HepG2 (cell line): ENCODE data around the gene SPATA25. TPM values are rescaled to one million over a fixed set of nuclear protein-coding genes. Genes with fewer than 3 reads are reported as not detected.

Source experiments
- AGO1 ChIP-seq: fragments of 200-400 bp; formaldehyde crosslinking; IDR thresholded peaks from 2 replicates; pipeline ENCODE4 v1.6.1; 2017; ENCODE audit warnings: mild to moderate bottlenecking, low read depth, low read length, moderate library complexity; ENCODE audit not compliant: poor library complexity, severe bottlenecking
- CREM ChIP-seq, 2 experiments: sonication (generic) in 1 of 2; formaldehyde crosslinking in 1 of 2; IDR thresholded peaks; 2 replicates each; pipeline versions ENCODE4 v1.4.0 to v1.6.1; 2016 to 2020; ENCODE audit warnings: antibody characterized with exemption in 1 of 2, mild to moderate bottlenecking in 1 of 2, missing genetic modification reagents in 1 of 2
- FIP1L1 ChIP-seq: fragments of 200-400 bp; formaldehyde crosslinking; IDR thresholded peaks from 2 replicates; pipeline ENCODE4 v1.6.1; 2018; ENCODE audit warnings: low read depth, mild to moderate bottlenecking, low read length, moderate library complexity, borderline replicate concordance; ENCODE audit not compliant: insufficient read depth
- HDAC2 ChIP-seq: sonication (generic); formaldehyde crosslinking; IDR thresholded peaks from 2 replicates; pipeline ENCODE4 v1.4.0; 2020; ENCODE audit warnings: missing genetic modification reagents
- HNF4A ChIP-seq: sonication (generic); formaldehyde crosslinking; IDR thresholded peaks from 2 replicates; pipeline ENCODE4 v1.4.0; 2020; ENCODE audit warnings: missing genetic modification reagents
- HNRNPLL ChIP-seq: fragments of 200-400 bp; formaldehyde crosslinking; IDR thresholded peaks from 2 replicates; pipeline ENCODE4 v1.6.1; 2017; ENCODE audit warnings: mild to moderate bottlenecking, low read depth, low read length; ENCODE audit not compliant: poor library complexity, severe bottlenecking
- NPAS2 ChIP-seq: sonication (generic); formaldehyde crosslinking; IDR thresholded peaks from 2 replicates; pipeline ENCODE4 v1.8.0; 2022; ENCODE audit warnings: mild to moderate bottlenecking, missing genetic modification reagents, borderline replicate concordance
- SMC3 ChIP-seq: IDR thresholded peaks from 2 replicates; pipeline ENCODE4 v1.6.1; 2011; ENCODE audit warnings: low read length, improper control_type of control experiment
- SOX6 ChIP-seq, 2 experiments: fragments of 450-650 bp in 1 of 2; sonication (generic) in 1 of 2; formaldehyde crosslinking in 1 of 2; IDR thresholded peaks; 2 replicates each; pipeline versions ENCODE4 v1.4.0 to v1.6.1; 2017 to 2020; ENCODE audit warnings: antibody characterized with exemption in 1 of 2, mild to moderate bottlenecking in 1 of 2, missing genetic modification reagents in 1 of 2
- SP2 ChIP-seq: sonication (generic); formaldehyde crosslinking; IDR thresholded peaks from 2 replicates; pipeline ENCODE4 v1.5.1; 2020; ENCODE audit warnings: mild to moderate bottlenecking, missing genetic modification reagents
- TEAD3 ChIP-seq: optimal IDR thresholded peaks from 2 replicates; pipeline ENCODE3; 2016; ENCODE audit warnings: borderline replicate concordance
- ZNF251 ChIP-seq: sonication (generic); formaldehyde crosslinking; IDR thresholded peaks from 2 replicates; pipeline ENCODE4 v1.9.0; 2021; ENCODE audit warnings: mild to moderate bottlenecking, missing genetic modification reagents
- ZNF296 ChIP-seq: sonication (generic); formaldehyde crosslinking; conservative IDR thresholded peaks from 2 replicates; pipeline ENCODE4 v1.5.0; 2020; ENCODE audit warnings: mild to moderate bottlenecking, missing genetic modification reagents
- ZNF577 ChIP-seq: sonication (generic); formaldehyde crosslinking; IDR thresholded peaks from 2 replicates; pipeline ENCODE4 v1.4.0; 2020; ENCODE audit warnings: mild to moderate bottlenecking, low read depth, missing genetic modification reagents, borderline replicate concordance
- ZNF780A ChIP-seq: sonication (generic); formaldehyde crosslinking; IDR thresholded peaks from 2 replicates; pipeline ENCODE4 v1.8.0; 2022; ENCODE audit warnings: mild to moderate bottlenecking, missing genetic modification reagents, moderate library complexity
- ZSCAN31 ChIP-seq: sonication (generic); formaldehyde crosslinking; IDR thresholded peaks from 2 replicates; pipeline ENCODE4 v1.5.0; 2020; ENCODE audit warnings: low read depth, mild to moderate bottlenecking, missing genetic modification reagents
- polyA plus RNA-seq, 8 experiments: library from polyadenylated mRNA; depleted of rRNA in 3 of 8; stranded (reverse) in 7 of 8; unstranded in 1 of 8; fragments of >200 nt; fragmentation: Illumina TruSeq in 4 of 8; extraction: Trizol in 4 of 8; gene quantifications; 2 replicates each; pipeline versions ENCODE4 v1.2.1 to v1.2.3, GENCODE V29; 2011 to 2016; ENCODE audit warnings: low read depth in 4 of 8, missing spikeins in 1 of 8, mixed read lengths in 1 of 8; ENCODE audit not compliant: insufficient read depth in 1 of 8
- total RNA-seq, 5 experiments: library from RNA; depleted of rRNA; stranded (reverse); fragments of >200 nt; fragmentation: Illumina TruSeq; extraction: Trizol; gene quantifications; 2 replicates each; pipeline ENCODE4 v1.2.3, GENCODE V29; 2016; ENCODE audit warnings: low read depth in 1 of 5
- TF ChIP-seq, protein P1 (sequence below): sonication (generic); formaldehyde crosslinking; IDR thresholded peaks from 2 replicates; pipeline ENCODE4 v1.5.0; 2020; ENCODE audit warnings: mild to moderate bottlenecking, missing genetic modification reagents, borderline replicate concordance
- TF ChIP-seq, protein P2 (sequence below): sonication (generic); formaldehyde crosslinking; IDR thresholded peaks from 2 replicates; pipeline ENCODE4 v1.4.0; 2020; ENCODE audit warnings: missing genetic modification reagents; ENCODE audit errors: not compliant biosample characterization
- TF ChIP-seq, protein P3 (sequence below): sonication (generic); formaldehyde crosslinking; IDR thresholded peaks from 2 replicates; pipeline ENCODE4 v1.5.1; 2020; ENCODE audit warnings: missing genetic modification reagents, mild to moderate bottlenecking, borderline replicate concordance
- TF ChIP-seq, protein P4 (sequence below), 2 experiments: sonication (generic) in 1 of 2; formaldehyde crosslinking in 1 of 2; IDR thresholded peaks; 2 replicates each; pipeline versions ENCODE4 v1.4.0 to v1.6.1; 2018 to 2020; ENCODE audit warnings: missing genetic modification reagents in 2 of 2, borderline replicate concordance in 1 of 2, low read depth in 1 of 2, mild to moderate bottlenecking in 1 of 2, missing biosample characterization in 1 of 2

The SPATA25 gene
- total and polyA plus RNA-seq, 2 of the 13 experiments (the other 11 are each of a cell fraction or from before 2014, with no cell fraction given) = 4.8 to 7.6 TPM

DNA sequence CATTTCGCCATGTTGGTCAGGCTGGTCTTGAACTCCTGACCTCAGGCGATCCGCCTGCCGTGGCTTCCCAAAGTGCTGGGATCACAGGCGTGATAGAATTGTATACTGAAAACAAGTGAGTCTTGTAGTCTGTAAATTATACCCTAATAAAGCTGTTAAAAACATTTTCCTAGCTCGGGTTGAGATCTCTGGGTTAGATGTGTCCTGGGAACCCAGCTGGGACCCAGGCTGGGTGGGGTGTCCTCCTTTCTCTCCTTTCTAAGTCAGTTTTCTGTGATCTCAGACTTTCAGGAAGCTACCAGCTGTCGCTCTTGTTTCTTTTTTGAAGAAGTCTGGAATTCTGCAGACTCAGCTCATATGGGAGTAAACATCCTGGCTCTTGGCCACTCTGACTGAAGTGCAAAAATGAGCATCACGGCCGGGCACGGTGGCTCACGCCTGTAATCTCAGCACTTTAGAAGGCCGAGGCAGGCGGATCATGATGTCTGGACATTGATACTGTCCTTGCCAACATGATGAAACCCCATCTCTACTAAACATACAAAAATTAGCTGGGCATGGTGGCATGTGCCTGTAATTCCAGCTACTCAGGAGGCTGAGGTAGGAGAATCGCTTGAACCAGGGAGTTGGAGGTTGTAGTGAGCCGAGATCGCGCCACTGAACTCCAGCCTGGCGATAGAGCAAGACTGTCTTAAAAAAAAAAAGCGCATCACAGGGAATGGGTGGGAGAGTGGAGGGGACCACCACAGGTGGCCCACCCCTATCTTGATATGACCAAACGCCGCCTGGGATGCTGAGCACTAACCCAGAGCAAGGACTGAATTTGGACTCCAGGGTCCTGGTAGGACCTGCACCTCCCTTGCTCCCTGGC is 37.2 kb upstream of the SPATA25 start (continued):
- TF ChIP-seq SOX6 (IDR thresholded peaks at IDR 0.05) (no peak), SOX6 (CRISPR knock-in tag; IDR thresholded peaks at IDR 0.05) (peak; percentile 47), NPAS2 (CRISPR knock-in tag) (no peak), HDAC2 (CRISPR knock-in tag) (no peak; the same call in 1 of the 2 replicates), AGO1 (no peak), ZNF577 (CRISPR knock-in tag) (no peak), TEAD3 (CRISPR knock-in tag) (peak; percentile 68), ZNF780A (CRISPR knock-in tag) (no peak), ZSCAN31 (CRISPR knock-in tag) (no peak), HNF4A (peak; percentile 24; the same call in 1 of the 2 replicates), SMC3 (no peak), HNRNPLL (no peak), CREM (IDR thresholded peaks at IDR 0.05) (no peak), CREM (CRISPR knock-in tag; IDR thresholded peaks at IDR 0.05) (no peak), ZNF296 (CRISPR knock-in tag) (no peak), SP2 (CRISPR knock-in tag) (no peak), ZNF251 (no peak), FIP1L1 (no peak)
- TF ChIP-seq, protein P1, sequence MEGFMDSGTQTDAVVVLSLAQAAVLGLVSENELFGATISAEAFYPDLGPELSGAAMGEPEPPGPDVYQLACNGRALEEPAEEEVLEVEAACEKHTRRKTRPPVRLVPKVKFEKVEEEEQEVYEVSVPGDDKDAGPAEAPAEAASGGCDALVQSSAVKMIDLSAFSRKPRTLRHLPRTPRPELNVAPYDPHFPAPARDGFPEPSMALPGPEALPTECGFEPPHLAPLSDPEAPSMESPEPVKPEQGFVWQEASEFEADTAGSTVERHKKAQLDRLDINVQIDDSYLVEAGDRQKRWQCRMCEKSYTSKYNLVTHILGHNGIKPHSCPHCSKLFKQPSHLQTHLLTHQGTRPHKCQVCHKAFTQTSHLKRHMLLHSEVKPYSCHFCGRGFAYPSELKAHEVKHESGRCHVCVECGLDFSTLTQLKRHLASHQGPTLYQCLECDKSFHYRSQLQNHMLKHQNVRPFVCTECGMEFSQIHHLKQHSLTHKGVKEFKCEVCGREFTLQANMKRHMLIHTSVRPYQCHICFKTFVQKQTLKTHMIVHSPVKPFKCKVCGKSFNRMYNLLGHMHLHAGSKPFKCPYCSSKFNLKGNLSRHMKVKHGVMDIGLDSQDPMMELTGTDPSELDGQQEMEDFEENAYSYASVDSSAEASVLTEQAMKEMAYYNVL (CRISPR knock-in tag) = peak; percentile 37; the same call in 1 of the 2 replicates
- TF ChIP-seq, protein P2, sequence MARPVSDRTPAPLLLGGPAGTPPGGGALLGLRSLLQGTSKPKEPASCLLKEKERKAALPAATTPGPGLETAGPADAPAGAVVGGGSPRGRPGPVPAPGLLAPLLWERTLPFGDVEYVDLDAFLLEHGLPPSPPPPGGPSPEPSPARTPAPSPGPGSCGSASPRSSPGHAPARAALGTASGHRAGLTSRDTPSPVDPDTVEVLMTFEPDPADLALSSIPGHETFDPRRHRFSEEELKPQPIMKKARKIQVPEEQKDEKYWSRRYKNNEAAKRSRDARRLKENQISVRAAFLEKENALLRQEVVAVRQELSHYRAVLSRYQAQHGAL (CRISPR knock-in tag) = no peak
- TF ChIP-seq, protein P3, sequence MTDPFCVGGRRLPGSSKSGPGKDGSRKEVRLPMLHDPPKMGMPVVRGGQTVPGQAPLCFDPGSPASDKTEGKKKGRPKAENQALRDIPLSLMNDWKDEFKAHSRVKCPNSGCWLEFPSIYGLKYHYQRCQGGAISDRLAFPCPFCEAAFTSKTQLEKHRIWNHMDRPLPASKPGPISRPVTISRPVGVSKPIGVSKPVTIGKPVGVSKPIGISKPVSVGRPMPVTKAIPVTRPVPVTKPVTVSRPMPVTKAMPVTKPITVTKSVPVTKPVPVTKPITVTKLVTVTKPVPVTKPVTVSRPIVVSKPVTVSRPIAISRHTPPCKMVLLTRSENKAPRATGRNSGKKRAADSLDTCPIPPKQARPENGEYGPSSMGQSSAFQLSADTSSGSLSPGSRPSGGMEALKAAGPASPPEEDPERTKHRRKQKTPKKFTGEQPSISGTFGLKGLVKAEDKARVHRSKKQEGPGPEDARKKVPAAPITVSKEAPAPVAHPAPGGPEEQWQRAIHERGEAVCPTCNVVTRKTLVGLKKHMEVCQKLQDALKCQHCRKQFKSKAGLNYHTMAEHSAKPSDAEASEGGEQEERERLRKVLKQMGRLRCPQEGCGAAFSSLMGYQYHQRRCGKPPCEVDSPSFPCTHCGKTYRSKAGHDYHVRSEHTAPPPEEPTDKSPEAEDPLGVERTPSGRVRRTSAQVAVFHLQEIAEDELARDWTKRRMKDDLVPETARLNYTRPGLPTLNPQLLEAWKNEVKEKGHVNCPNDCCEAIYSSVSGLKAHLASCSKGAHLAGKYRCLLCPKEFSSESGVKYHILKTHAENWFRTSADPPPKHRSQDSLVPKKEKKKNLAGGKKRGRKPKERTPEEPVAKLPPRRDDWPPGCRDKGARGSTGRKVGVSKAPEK (CRISPR knock-in tag) = no peak
- TF ChIP-seq, protein P4, sequence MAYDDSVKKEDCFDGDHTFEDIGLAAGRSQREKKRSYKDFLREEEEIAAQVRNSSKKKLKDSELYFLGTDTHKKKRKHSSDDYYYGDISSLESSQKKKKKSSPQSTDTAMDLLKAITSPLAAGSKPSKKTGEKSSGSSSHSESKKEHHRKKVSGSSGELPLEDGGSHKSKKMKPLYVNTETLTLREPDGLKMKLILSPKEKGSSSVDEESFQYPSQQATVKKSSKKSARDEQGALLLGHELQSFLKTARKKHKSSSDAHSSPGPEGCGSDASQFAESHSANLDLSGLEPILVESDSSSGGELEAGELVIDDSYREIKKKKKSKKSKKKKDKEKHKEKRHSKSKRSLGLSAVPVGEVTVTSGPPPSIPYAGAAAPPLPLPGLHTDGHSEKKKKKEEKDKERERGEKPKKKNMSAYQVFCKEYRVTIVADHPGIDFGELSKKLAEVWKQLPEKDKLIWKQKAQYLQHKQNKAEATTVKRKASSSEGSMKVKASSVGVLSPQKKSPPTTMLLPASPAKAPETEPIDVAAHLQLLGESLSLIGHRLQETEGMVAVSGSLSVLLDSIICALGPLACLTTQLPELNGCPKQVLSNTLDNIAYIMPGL (CRISPR knock-in tag; IDR thresholded peaks at IDR 0.05; ENCODE audit: borderline replicate concordance in 1 of 2, low read depth in 1 of 2) = no peak
